KMS-11 (cell line): ENCODE measurements around the gene CCDC157.

Source experiments
- H2AFZ ChIP-seq: fragments of 200-600 bp; sonication (generic); 2 replicates; pipeline ENCODE4 v1.6.1; 2016; ENCODE audit warnings: antibody characterized with exemption, mixed run types, low read depth
- H3K27ac ChIP-seq: fragments of 200-600 bp; sonication (generic); 2 replicates; pipeline ENCODE4 v1.6.1; 2016; ENCODE audit warnings: mild to moderate bottlenecking, mixed run types
- H3K27me3 ChIP-seq: fragments of 200-600 bp; sonication (generic); 2 replicates; pipeline ENCODE4 v1.6.1; 2017; ENCODE audit warnings: mild to moderate bottlenecking, low read depth, mixed run types, moderate library complexity; ENCODE audit not compliant: insufficient read depth
- H3K36me3 ChIP-seq: fragments of 200-600 bp; sonication (generic); 2 replicates; pipeline ENCODE4 v1.6.1; 2017; ENCODE audit warnings: mild to moderate bottlenecking, mixed run types; ENCODE audit not compliant: insufficient read depth
- H3K4me1 ChIP-seq: fragments of 200-600 bp; sonication (generic); 2 replicates; pipeline ENCODE4 v1.6.1; 2016; ENCODE audit warnings: mild to moderate bottlenecking, low read depth, mixed run types; ENCODE audit not compliant: poor library complexity, severe bottlenecking
- H3K4me2 ChIP-seq: fragments of 200-600 bp; sonication (generic); 2 replicates; pipeline ENCODE4 v1.7.0; 2016; ENCODE audit warnings: mild to moderate bottlenecking, mixed run types
- H3K4me3 ChIP-seq: fragments of 200-600 bp; sonication (generic); IDR thresholded peaks from 2 replicates; pipeline ENCODE4 v1.6.1; 2017; ENCODE audit warnings: low read depth, low read length, mixed read lengths; ENCODE audit not compliant: insufficient read depth
- H3K79me2 ChIP-seq: fragments of 200-600 bp; sonication (generic); 2 replicates; pipeline ENCODE4 v1.6.1; 2016; ENCODE audit warnings: low read depth, mixed run types; ENCODE audit not compliant: insufficient read depth
- H3K9ac ChIP-seq: fragments of 200-600 bp; sonication (generic); 2 replicates; pipeline ENCODE4 v1.6.1; 2016; ENCODE audit warnings: mild to moderate bottlenecking, mixed run types
- H4K20me1 ChIP-seq: fragments of 200-600 bp; sonication (generic); 2 replicates; pipeline ENCODE4 v1.6.1; 2016; ENCODE audit warnings: mild to moderate bottlenecking, mixed run types; ENCODE audit not compliant: insufficient read depth
- TF ChIP-seq, protein P1 (sequence below): fragments of 200-600 bp; sonication (generic); conservative IDR thresholded peaks from 2 replicates; pipeline ENCODE4 v1.6.1; 2017; ENCODE audit warnings: low read depth, mild to moderate bottlenecking, antibody characterized with exemption, low read length, moderate library complexity, mixed read lengths

CCDC157 gene

DNA sequence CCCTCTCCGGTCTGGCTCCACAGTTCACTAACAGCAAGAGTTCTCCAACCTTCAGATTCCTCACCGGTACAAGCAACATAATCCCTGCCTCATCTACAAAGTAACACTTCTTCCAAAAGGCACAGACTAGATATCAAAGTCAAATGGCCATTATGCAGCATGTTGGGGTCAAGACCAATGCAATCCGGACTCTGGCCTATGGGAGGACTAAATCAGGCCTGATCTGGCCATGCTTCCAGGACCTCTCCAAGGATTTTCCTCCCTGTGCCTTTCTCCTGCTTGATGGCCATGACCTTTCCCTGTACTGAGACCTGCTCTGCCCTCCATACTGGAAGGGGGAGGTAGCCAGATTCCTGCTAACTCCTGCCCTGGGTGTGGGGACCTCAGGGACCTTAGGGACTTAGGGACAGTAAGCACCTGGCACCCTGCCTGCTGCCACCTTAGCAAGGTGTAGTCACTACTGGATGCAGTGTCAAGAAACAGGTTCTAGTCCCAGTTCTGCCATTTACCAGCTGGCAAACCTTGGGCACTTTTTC, 36.7 kb upstream of the CCDC157 start:
- Histone ChIP-seq H3K36me3 (no peaks in the 10 kb centered on the region), H3K9ac (no peak overlapping the region), H2AFZ (no peak overlapping the region), H3K27me3 (no peaks in the 10 kb centered on the region), H4K20me1 (no peaks in the 10 kb centered on the region), H3K4me3 (no peak overlapping the region), H3K4me1 (peaks cover 49% of the 10 kb centered on the region), H3K27ac (no peak overlapping the region), H3K79me2 (peaks cover 22% of the 10 kb centered on the region; the same call in 1 of the 2 replicates), H3K4me2 (no peak overlapping the region)
- TF ChIP-seq, protein P1, sequence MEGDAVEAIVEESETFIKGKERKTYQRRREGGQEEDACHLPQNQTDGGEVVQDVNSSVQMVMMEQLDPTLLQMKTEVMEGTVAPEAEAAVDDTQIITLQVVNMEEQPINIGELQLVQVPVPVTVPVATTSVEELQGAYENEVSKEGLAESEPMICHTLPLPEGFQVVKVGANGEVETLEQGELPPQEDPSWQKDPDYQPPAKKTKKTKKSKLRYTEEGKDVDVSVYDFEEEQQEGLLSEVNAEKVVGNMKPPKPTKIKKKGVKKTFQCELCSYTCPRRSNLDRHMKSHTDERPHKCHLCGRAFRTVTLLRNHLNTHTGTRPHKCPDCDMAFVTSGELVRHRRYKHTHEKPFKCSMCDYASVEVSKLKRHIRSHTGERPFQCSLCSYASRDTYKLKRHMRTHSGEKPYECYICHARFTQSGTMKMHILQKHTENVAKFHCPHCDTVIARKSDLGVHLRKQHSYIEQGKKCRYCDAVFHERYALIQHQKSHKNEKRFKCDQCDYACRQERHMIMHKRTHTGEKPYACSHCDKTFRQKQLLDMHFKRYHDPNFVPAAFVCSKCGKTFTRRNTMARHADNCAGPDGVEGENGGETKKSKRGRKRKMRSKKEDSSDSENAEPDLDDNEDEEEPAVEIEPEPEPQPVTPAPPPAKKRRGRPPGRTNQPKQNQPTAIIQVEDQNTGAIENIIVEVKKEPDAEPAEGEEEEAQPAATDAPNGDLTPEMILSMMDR, result no peak

DNA sequence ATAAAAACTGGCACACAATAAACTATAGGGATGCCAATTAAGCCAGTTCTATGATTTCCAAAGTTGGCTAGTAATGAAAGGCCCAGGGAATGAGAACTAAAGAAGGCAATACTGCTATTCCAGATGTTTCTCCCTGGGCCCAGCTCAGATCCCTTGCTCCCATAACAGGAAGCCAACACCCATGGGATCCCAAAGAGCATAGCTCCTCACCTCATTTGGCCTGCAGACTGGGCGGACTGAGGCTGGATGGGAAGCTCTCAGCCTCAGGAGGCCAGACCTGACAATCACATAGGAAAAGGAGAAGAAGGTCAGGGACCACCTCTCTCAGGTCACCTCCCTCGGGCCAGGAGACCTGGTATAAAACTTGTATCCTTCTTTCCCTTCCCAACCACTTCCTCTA, 35.3 kb upstream of the CCDC157 start:
- H2AFZ ChIP-seq, result no peak overlapping the region
- H3K79me2 ChIP-seq, result peaks cover 19% of the 10 kb centered on the region; the same call in 1 of the 2 replicates
- H3K4me2 ChIP-seq, result no peak overlapping the region
- TF ChIP-seq, protein P1, result no peak
- H3K27ac ChIP-seq, result no peak overlapping the region
- H3K27me3 ChIP-seq, result no peaks in the 10 kb centered on the region
- H4K20me1 ChIP-seq, result no peaks in the 10 kb centered on the region
- no peaks in the 10 kb centered on the region for H3K36me3 ChIP-seq
- no peak overlapping the region for H3K4me3 ChIP-seq
- H3K4me1 ChIP-seq, result peaks cover 43% of the 10 kb centered on the region
- H3K9ac ChIP-seq, result no peak overlapping the region

DNA sequence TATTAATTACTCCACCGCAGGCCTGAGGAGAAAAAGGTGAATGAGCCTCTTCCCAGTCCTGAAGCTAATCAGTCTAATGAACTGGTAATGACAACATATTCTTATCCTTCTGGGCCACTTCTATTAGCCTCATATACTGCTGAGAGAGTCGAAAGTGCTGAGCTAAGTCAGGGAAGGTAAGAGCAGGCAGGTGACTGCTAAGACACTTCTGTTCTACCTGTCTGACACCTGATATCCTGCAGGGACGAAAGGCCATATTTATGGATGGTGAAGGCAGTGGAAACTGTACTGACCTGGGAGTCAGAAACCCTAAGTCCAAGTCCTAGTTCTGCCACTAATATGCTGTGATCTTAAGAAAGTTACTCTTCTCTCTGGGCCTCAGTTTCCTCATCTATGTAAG, 33.6 kb upstream of the CCDC157 start:
- Histone ChIP-seq H2AFZ (no peak overlapping the region), H3K4me2 (no peak overlapping the region), H4K20me1 (no peaks in the 10 kb centered on the region), H3K4me3 (no peak overlapping the region), H3K79me2 (peaks cover 19% of the 10 kb centered on the region; the same call in 1 of the 2 replicates), H3K36me3 (no peaks in the 10 kb centered on the region), H3K4me1 (peaks cover 46% of the 10 kb centered on the region), H3K27ac (no peak overlapping the region), H3K9ac (no peak overlapping the region), H3K27me3 (no peaks in the 10 kb centered on the region)
- TF ChIP-seq, protein P1, result no peak

DNA sequence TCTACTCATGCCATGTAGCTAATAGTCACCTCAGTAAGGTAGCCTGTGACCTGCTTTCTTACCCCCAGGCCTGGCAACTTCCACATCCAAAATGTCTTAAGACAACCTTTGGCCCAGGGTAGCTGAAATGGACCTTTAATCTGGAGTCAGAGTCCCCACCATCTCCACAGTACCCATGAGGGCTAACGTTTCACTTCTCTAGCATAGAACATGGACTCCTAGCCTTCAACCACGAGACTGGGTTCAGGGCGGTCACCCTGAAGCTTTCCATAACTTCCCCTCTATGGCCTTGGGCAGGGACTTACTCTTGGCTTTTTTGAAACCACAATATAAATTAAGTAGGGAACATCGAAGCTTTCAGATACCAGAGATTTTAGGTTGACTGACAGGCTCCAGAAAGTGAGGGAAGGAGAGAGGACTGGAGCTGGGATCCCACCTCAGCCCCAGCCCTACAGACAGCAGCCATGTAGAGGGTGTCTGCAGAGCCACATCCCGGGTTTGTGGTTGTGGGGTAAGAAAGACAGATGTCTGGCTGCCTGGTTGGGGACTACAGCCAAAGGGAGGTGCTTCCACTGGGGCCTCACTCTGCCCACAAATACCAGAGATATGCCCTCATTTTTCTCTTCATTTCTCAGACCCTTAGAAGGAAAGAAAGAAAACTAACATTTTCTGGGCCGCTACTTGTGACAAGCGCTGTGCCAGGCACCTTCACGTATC, 32.6 kb upstream of the CCDC157 start:
- TF ChIP-seq, protein P1, result no peak
- Histone ChIP-seq H3K9ac (peak overlapping the region; percentile 4; the same call in 1 of the 2 replicates), H3K4me2 (peak overlapping the region; percentile 96), H4K20me1 (no peaks in the 10 kb centered on the region), H3K4me1 (peaks cover 48% of the 10 kb centered on the region), H3K27me3 (no peaks in the 10 kb centered on the region), H3K4me3 (no peak overlapping the region), H2AFZ (no peak overlapping the region), H3K27ac (peak overlapping the region; percentile 46), H3K79me2 (peaks cover 19% of the 10 kb centered on the region; the same call in 1 of the 2 replicates), H3K36me3 (no peaks in the 10 kb centered on the region)
